ENCODE measurements around the gene SERPINB2.
"Not testable (repeated sequence)": the region's sequence is repeated elsewhere in the genome, so short reads cannot be mapped to it uniquely, and the experiment has no call there.

SERPINB2 gene

DNA sequence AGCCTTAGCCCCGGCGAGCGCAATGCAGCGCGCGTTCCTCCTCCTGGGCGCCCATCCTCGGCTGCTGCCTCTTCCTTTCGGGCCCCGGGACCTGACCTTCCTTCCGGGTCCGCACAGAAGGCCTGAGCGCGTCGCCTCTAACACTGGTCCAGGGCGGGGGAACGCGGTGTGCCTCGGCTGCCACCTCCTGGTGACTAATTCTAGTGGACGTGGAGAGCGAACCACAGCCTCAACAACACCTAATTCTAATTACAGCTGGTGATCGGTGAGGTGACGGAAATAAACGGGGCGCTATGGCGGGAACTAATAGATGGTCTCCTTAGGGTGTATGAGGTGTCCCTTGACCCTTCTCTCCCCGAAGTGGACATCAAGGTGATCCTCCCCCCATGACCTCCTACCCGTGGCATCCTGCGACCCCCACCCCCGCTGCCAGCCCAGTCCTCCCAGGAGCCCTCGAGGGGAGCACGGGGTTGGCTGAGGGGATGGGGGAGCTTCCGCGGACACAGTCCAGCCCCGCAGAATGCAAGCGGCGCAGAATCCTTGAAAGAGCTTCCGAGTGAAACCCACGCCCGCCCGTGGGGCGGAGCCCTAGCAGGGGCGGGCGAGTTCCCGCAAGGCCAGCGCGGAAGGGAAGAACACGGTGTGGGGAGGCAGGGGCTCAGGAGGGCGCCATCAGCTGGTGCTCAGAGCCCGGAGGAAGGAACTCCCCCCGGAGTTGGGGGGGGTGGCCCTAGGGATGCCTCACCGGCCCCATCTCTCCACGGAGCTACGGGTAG, 48.8 kb downstream of the SERPINB2 start:
- TF ChIP-seq CTCF (IDR thresholded peaks at IDR 0.05; ENCODE audit: extremely low read depth, missing control alignments), result peak; percentile 79
- peak; percentile 85 for DNase-seq (ENCODE audit: low spot score)

- TF ChIP-seq CTCF (IDR thresholded peaks at IDR 0.05; ENCODE audit: extremely low read depth, missing control alignments), result no peak
- no peak for DNase-seq (ENCODE audit: low spot score)
Measured at GRCh38 chr18:63936932-63937393, 49.5 kb downstream of the SERPINB2 start.

- DNase-seq (ENCODE audit: low spot score), result no peak
- TF ChIP-seq CTCF (IDR thresholded peaks at IDR 0.05; ENCODE audit: extremely low read depth, missing control alignments), result no peak
Measured at GRCh38 chr18:63940008-63940407, 52.5 kb downstream of the SERPINB2 start.

DNA sequence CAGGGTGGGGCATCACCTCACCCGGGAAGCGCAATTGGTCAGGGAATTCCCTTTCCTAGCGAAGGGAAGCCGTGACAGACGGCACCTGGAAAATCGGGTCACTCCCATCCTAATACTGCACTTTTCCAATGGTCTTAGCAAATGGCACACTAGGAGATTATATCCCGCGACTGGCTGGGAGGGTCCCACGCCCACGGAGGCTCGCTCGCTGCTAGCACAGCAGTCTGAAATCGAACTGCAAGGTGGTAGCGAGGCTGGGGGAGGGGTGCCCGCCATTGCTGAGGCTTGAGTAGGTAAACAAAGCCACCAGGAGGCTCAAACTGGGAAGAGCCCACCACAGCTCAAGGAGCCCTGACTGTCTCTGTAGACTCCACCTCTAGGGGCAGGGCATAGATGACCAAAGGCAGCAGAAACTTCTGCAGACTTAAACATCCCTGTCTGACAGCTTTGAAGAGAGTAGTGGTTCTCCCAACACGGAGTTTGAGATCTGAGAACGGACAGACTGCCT, 53.1 kb downstream of the SERPINB2 start:
- DNase-seq (ENCODE audit: low spot score), result not testable (repeated sequence)

DNA sequence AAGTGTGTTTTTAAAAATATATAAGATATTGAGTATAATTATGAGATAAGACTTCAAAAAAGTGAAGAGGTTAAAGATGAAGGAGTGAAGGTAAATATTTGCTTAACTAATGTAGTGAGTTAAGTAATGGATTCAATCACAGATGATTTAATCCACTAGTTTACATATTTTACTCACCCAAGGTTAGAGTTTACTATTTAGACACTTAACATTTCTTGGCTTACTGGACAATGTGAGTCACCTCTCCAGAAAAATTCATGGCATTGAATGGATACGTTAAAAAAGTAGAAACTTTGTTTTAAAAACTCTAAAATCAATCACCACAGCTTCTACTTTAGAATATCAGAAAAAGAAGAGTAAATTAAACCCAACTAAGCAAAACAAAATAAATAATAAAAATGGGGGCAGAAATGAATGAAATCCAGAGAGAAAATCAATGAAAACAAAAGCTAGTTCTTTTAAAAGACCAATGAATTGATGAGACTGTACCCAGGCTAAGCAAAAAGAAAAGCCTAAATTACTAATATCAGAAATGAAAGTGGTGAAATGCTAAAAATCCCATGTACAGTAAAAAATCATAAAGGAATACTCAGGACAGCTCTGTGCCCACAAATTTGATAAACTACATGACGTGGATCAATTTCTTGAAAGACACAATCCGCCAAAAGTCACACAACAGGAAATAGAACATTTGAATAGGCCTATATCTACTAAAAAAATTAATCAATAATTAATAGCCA, 59.7 kb downstream of the SERPINB2 start:
- DNase-seq (ENCODE audit: low spot score), result no peak

DNA sequence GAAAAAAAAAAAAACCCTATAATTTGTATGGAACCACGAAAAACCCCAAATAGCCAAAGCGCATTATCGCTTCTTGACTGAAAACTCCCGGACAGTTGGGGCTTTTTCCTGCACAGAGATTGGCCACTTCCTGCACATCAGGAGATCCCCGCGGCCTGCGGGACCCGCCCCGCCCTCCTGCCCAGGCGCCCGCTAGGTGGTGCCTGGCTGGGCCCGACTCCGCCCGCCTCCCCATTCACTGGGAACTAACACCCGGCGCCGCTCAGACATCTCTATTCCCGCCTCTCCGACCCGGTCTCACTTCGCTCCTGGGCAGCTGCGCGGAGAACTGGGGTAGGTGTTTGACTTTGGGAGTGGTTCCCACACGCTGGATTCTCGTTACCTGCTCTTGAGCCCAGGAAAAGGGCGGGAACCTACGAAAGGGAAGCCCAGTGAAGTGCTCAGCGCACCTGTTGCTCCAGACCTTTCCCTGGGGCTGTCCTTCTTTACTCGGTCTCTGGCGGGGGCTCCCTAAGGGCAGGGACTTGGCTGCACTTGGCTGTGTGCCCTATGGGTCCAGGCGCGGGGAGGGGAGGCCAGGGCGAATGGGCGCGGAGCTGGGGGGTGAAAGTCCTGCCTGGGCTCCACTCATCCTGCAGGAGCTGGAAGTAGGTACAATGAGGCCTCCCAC, 61.7 kb downstream of the SERPINB2 start, which contains the start of gene HMSD:
Gene HMSD (plus strand): TSS at position 234 of the 670 bp plus-strand sequence. CDS start 4,155 bp downstream, outside the sequence.
- DNase-seq (ENCODE audit: low spot score), result peak; percentile 80
- peak; percentile 24 for TF ChIP-seq CTCF (IDR thresholded peaks at IDR 0.05; ENCODE audit: extremely low read depth, missing control alignments)

More for the DNA sequence above, 59.7 kb downstream of the SERPINB2 start:
- TF ChIP-seq CTCF (IDR thresholded peaks at IDR 0.05; ENCODE audit: extremely low read depth, missing control alignments), result no peak

GRCh38 chr18:63951302-63951705, 63.8 kb downstream of the SERPINB2 start:
- TF ChIP-seq CTCF (IDR thresholded peaks at IDR 0.05; ENCODE audit: extremely low read depth, missing control alignments), result no peak
- DNase-seq (ENCODE audit: low spot score), result peak; percentile 49
